GM18507 (cell line): ENCODE measurements around the gene AKR1C4.
"Not testable (repeated sequence)": the region's sequence is repeated elsewhere in the genome, so short reads cannot be mapped to it uniquely, and the experiment has no call there.

Experiments
- DNase-seq: peaks from one replicate; pipeline ENCODE4 v3.0.0; 2011; ENCODE audit warnings: low read depth; ENCODE audit not compliant: insufficient read length; ENCODE audit errors: extremely low spot score
- FAIRE-seq: peaks from 2 replicates; lab custom pipeline; 2011; peaks lifted over from hg19 to GRCh38; lab: Jason Lieb, UNC

The AKR1C4 gene

GRCh38 chr10:5196702-5197113 lies at the start of gene AKR1C4:
Gene AKR1C4 (plus strand): TSS chr10:5196837. CDS start chr10:5196868, 31 bp downstream.
- FAIRE-seq (no peak), DNase-seq (no peak)

- FAIRE-seq (no peak), DNase-seq (no peak)
Observed at GRCh38 chr10:5146920-5147254, 49.8 kb upstream of the AKR1C4 start.

- DNase-seq, result no peak
Observed at GRCh38 chr10:5147255-5147980, 49.2 kb upstream of the AKR1C4 start.

GRCh38 chr10:5147981-5148677 lies 48.5 kb upstream of the AKR1C4 start:
- DNase-seq (no peak), FAIRE-seq (no peak)

More at GRCh38 chr10:5147255-5147980, 49.2 kb upstream of the AKR1C4 start:
- no peak for FAIRE-seq

- DNase-seq (no peak), FAIRE-seq (no peak)
Observed at GRCh38 chr10:5148678-5149032, 48.0 kb upstream of the AKR1C4 start.

- FAIRE-seq, result no peak
- DNase-seq, result no peak
Observed at GRCh38 chr10:5151076-5151475, 45.6 kb upstream of the AKR1C4 start.

- DNase-seq (no peak), FAIRE-seq (no peak)
Observed at GRCh38 chr10:5155951-5156350, 40.7 kb upstream of the AKR1C4 start.

- FAIRE-seq, result no peak
- no peak for DNase-seq
Observed at GRCh38 chr10:5157501-5157900, 39.1 kb upstream of the AKR1C4 start.

- DNase-seq (no peak), FAIRE-seq (no peak)
Observed at GRCh38 chr10:5159126-5159525, 37.5 kb upstream of the AKR1C4 start.

- FAIRE-seq (no peak), DNase-seq (no peak)
Observed at GRCh38 chr10:5163487-5163886, 33.1 kb upstream of the AKR1C4 start.

- FAIRE-seq (no peak), DNase-seq (no peak)
Observed at GRCh38 chr10:5165738-5166137, 30.9 kb upstream of the AKR1C4 start.

GRCh38 chr10:5168897-5169420 lies 27.7 kb upstream of the AKR1C4 start:
- no peak for FAIRE-seq

GRCh38 chr10:5175581-5175980 lies 21.1 kb upstream of the AKR1C4 start:
- not testable (repeated sequence) for FAIRE-seq

More at GRCh38 chr10:5168897-5169420, 27.7 kb upstream of the AKR1C4 start:
- no peak for DNase-seq

GRCh38 chr10:5180503-5180902 lies 16.1 kb upstream of the AKR1C4 start:
- FAIRE-seq, DNase-seq: not testable (repeated sequence)

More at GRCh38 chr10:5175581-5175980, 21.1 kb upstream of the AKR1C4 start:
- DNase-seq, result not testable (repeated sequence)

- DNase-seq (no peak), FAIRE-seq (no peak)
Observed at GRCh38 chr10:5183923-5184322, 12.7 kb upstream of the AKR1C4 start.

GRCh38 chr10:5184987-5185775 lies 11.5 kb upstream of the AKR1C4 start, which contains the start of gene AKR1C8:
Gene AKR1C8 (minus strand): TSS chr10:5185150. CDS start chr10:5185104, 46 bp downstream.
- FAIRE-seq (no peak), DNase-seq (no peak)

GRCh38 chr10:5187867-5188266 lies 8.8 kb upstream of the AKR1C4 start:
- DNase-seq (no peak), FAIRE-seq (no peak)

GRCh38 chr10:5188358-5188757 lies 8.3 kb upstream of the AKR1C4 start:
- DNase-seq (no peak), FAIRE-seq (no peak)

- DNase-seq (no peak), FAIRE-seq (no peak)
Observed at GRCh38 chr10:5194431-5194830, 2.2 kb upstream of the AKR1C4 start.
